ENCODE measurements around the gene SCYGR7. TPM values are rescaled to one million over a fixed set of nuclear protein-coding genes. Genes with fewer than 3 reads are reported as not detected.

Gene SCYGR7
- total and polyA plus RNA-seq, 2 of the 13 experiments (the other 11 are each of a cell fraction or from before 2014, with no cell fraction given) = not detected

Small RNA genes lying within 50 kb of the gene (small RNA-seq; reads per million reads assigned to genes)
- 0 reads per million in 3 experiments for gene RNA5SP121 (ENCODE audit: insufficient read depth in 2 of 3, insufficient read length in 3 of 3, low read depth in 2 of 3, low replicate concordance in 1 of 3)
- gene SNRPGP8 (ENCODE audit: insufficient read depth in 2 of 3, insufficient read length in 3 of 3, low read depth in 2 of 3, low replicate concordance in 1 of 3) = 0 reads per million in 3 experiments

Other genes starting within 250 kb of the SCYGR7 start
- not detected in 2 replicates for gene SCYGR2, start 129.4 kb upstream of the SCYGR7 start, total RNA-seq (2016; rRNA removed; fragmentation: Illumina TruSeq; extraction: Trizol)
- not detected in 2 replicates for gene SCYGR2, start 129.4 kb upstream of the SCYGR7 start, polyA plus RNA-seq (2011; rRNA removed)
- gene SCYGR3, start 113.5 kb upstream of the SCYGR7 start, total RNA-seq (2016; rRNA removed; fragmentation: Illumina TruSeq; extraction: Trizol) = not detected in 2 replicates
- not detected in 2 replicates for gene SCYGR3, start 113.5 kb upstream of the SCYGR7 start, polyA plus RNA-seq (2011; rRNA removed)
- gene SCYGR4, start 110.8 kb upstream of the SCYGR7 start, total RNA-seq (2016; rRNA removed; fragmentation: Illumina TruSeq; extraction: Trizol) = not detected in 2 replicates
- not detected in 2 replicates for gene SCYGR4, start 110.8 kb upstream of the SCYGR7 start, polyA plus RNA-seq (2011; rRNA removed)
- gene SCYGR5, start 61.5 kb upstream of the SCYGR7 start, total RNA-seq (2016; rRNA removed; fragmentation: Illumina TruSeq; extraction: Trizol) = not detected in 2 replicates
- gene SCYGR5, start 61.5 kb upstream of the SCYGR7 start, polyA plus RNA-seq (2011; rRNA removed) = not detected in 2 replicates
- 1.7 and 2.3 TPM in 2 replicates for gene SLC19A3, start 10.3 kb upstream of the SCYGR7 start, total RNA-seq (2016; rRNA removed; fragmentation: Illumina TruSeq; extraction: Trizol)
- gene SLC19A3, start 10.3 kb upstream of the SCYGR7 start, polyA plus RNA-seq (2011; rRNA removed) = 3.4 and 5.2 TPM in 2 replicates
- not detected in 2 replicates for gene SCYGR6, start 3.6 kb upstream of the SCYGR7 start, total RNA-seq (2016; rRNA removed; fragmentation: Illumina TruSeq; extraction: Trizol)
- gene SCYGR6, start 3.6 kb upstream of the SCYGR7 start, polyA plus RNA-seq (2011; rRNA removed) = not detected in 2 replicates
- not detected in 2 replicates for gene SCYGR8, start 17.6 kb downstream of the SCYGR7 start, total RNA-seq (2016; rRNA removed; fragmentation: Illumina TruSeq; extraction: Trizol)
- gene SCYGR8, start 17.6 kb downstream of the SCYGR7 start, polyA plus RNA-seq (2011; rRNA removed) = not detected in 2 replicates
- gene CCL20, start 85.5 kb downstream of the SCYGR7 start, total RNA-seq (2016; rRNA removed; fragmentation: Illumina TruSeq; extraction: Trizol) = 136 and 223 TPM in 2 replicates
- gene CCL20, start 85.5 kb downstream of the SCYGR7 start, polyA plus RNA-seq (2011; rRNA removed) = 811 and 903 TPM in 2 replicates
- not detected in 2 replicates for gene DAW1, start 143.3 kb downstream of the SCYGR7 start, total RNA-seq (2016; rRNA removed; fragmentation: Illumina TruSeq; extraction: Trizol)
- not detected in 2 replicates for gene DAW1, start 143.3 kb downstream of the SCYGR7 start, polyA plus RNA-seq (2011; rRNA removed)